Endodermal cell (in vitro differentiated cells): Measurements from ENCODE around the gene TRIO. TPM values are rescaled to one million over a fixed set of nuclear protein-coding genes. Genes with fewer than 3 reads are reported as not detected.

Experiments
- DNase-seq: peaks from one replicate; pipeline ENCODE4 v3.0.0-alpha.2; 2017
- H3K27ac ChIP-seq: 2 replicates; pipeline ENCODE4 v1.5.1; 2013; ENCODE audit warnings: mild to moderate bottlenecking, low read depth, low read length, moderate library complexity
- H3K27me3 ChIP-seq: 2 replicates; pipeline ENCODE4 v1.6.1; 2013; ENCODE audit warnings: mild to moderate bottlenecking, low read length, moderate library complexity; ENCODE audit not compliant: insufficient read depth, control insufficient read depth, poor library complexity, severe bottlenecking
- H3K36me3 ChIP-seq: 2 replicates; pipeline ENCODE4 v1.7.0; 2013; ENCODE audit warnings: mild to moderate bottlenecking, low read length, moderate library complexity; ENCODE audit not compliant: control insufficient read depth, insufficient read depth
- H3K4me1 ChIP-seq: one replicate; pipeline ENCODE4 v1.7.0; 2013; ENCODE audit warnings: low read length; ENCODE audit not compliant: control insufficient read depth, insufficient read depth
- H3K4me3 ChIP-seq: 2 replicates; pipeline ENCODE4 v1.5.1; 2013; ENCODE audit warnings: mild to moderate bottlenecking, low read length, moderate library complexity
- H3K9ac ChIP-seq: 2 replicates; pipeline ENCODE4 v1.6.1; 2013; ENCODE audit warnings: mild to moderate bottlenecking, low read length, moderate library complexity; ENCODE audit not compliant: poor library complexity, severe bottlenecking; ENCODE audit errors: extremely low read depth
- H3K9me3 ChIP-seq: 2 replicates; pipeline ENCODE4 v1.6.1; 2013; ENCODE audit warnings: mild to moderate bottlenecking, low read length, moderate library complexity; ENCODE audit not compliant: control insufficient read depth
- H3K27ac Mint-ChIP-seq: 2 replicates; pipeline ENCODE4 v1.8.0; 2020; ENCODE audit warnings: mixed read lengths
- H3K27me3 Mint-ChIP-seq: 2 replicates; pipeline ENCODE4 v1.8.0; 2021; ENCODE audit warnings: mild to moderate bottlenecking, mixed read lengths; ENCODE audit not compliant: insufficient read depth
- H3K36me3 Mint-ChIP-seq: 2 replicates; pipeline ENCODE4 v1.8.0; 2020; ENCODE audit warnings: low read depth, mixed read lengths
- H3K4me1 Mint-ChIP-seq: 2 replicates; pipeline ENCODE4 v1.8.0; 2020; ENCODE audit warnings: mixed read lengths
- H3K4me3 Mint-ChIP-seq: 2 replicates; pipeline ENCODE4 v1.8.0; 2020; ENCODE audit warnings: mild to moderate bottlenecking, moderate library complexity, mixed read lengths
- H3K9me3 Mint-ChIP-seq: 2 replicates; pipeline ENCODE4 v1.8.0; 2020; ENCODE audit warnings: mild to moderate bottlenecking, mixed read lengths
- WGBS, 2 experiments: methylation state at CpG; one replicate each; pipeline versions ENCODE4 v1.1.5 to v1.1.7; 2013; ENCODE audit warnings: missing lambda C conversion rate in 2 of 2, mixed read lengths in 1 of 2; ENCODE audit not compliant: insufficient coverage in 1 of 2, insufficient read length in 1 of 2; 5-methylcytosine and 5-hydroxymethylcytosine counted together
- total RNA-seq, 2 donors: library from RNA; stranded (reverse); fragmentation: NEBNext Ultra II Directional in 1 of 2; extraction: Animal tissue kit (Norgen Biotek cat#: 25700) in 1 of 2; gene quantifications; 2 replicates in 1 of 2; 3 replicates in 1 of 2; pipeline ENCODE4 v1.2.1, GENCODE V29; 2021
- TF ChIP-seq, protein P1 (sequence below): fragments of 200-600 bp; sonication (generic); conservative IDR thresholded peaks from 2 replicates; pipeline ENCODE4 v1.5.0; 2021; ENCODE audit warnings: antibody characterized with exemption, mild to moderate bottlenecking

TRIO gene
- total RNA-seq, 2 donors from 2014 or later: 88.3 to 109 TPM

DNA sequence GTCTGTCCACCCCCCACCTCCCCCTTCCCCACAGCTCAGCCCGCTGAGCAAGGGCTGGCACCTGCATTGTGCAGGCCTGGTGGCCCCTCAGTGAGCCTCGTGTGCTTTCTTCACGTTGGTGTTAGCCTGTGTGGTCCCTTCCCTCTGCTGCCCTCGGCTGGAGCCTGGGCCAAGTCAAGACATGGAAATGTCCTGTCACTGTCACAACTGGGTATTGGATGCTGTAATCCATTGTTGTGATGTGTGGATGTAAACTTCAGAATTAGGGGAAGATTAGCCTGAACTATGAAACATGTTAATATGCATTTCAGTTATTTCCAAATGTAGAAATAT is 103.9 kb downstream of the TRIO start:
- H3K4me1 ChIP-seq: peaks cover 7% of the 10 kb centered on the region
- TF ChIP-seq, protein P1, sequence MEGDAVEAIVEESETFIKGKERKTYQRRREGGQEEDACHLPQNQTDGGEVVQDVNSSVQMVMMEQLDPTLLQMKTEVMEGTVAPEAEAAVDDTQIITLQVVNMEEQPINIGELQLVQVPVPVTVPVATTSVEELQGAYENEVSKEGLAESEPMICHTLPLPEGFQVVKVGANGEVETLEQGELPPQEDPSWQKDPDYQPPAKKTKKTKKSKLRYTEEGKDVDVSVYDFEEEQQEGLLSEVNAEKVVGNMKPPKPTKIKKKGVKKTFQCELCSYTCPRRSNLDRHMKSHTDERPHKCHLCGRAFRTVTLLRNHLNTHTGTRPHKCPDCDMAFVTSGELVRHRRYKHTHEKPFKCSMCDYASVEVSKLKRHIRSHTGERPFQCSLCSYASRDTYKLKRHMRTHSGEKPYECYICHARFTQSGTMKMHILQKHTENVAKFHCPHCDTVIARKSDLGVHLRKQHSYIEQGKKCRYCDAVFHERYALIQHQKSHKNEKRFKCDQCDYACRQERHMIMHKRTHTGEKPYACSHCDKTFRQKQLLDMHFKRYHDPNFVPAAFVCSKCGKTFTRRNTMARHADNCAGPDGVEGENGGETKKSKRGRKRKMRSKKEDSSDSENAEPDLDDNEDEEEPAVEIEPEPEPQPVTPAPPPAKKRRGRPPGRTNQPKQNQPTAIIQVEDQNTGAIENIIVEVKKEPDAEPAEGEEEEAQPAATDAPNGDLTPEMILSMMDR: peak; percentile 19

GRCh38 chr5:14249258-14250082 is 106.3 kb downstream of the TRIO start:
- peaks cover 6% of the 10 kb centered on the region for H3K27me3 Mint-ChIP-seq
- H3K4me1 ChIP-seq: peaks cover 3% of the 10 kb centered on the region
- TF ChIP-seq, protein P1: no peak
- H3K4me3 Mint-ChIP-seq: no peak overlapping the region
- peaks cover 11% of the 10 kb centered on the region for H3K9me3 ChIP-seq
- WGBS, 2 experiments: 92 to 98% methylated on average over 4 to 6 of the region's 6 CpGs
- peak overlapping the region; percentile 71 for H3K27ac ChIP-seq
- H3K36me3 Mint-ChIP-seq: no peaks in the 10 kb centered on the region
- DNase-seq: no peak
- H3K27ac Mint-ChIP-seq: no peak overlapping the region
- H3K36me3 ChIP-seq: no peaks in the 10 kb centered on the region
- H3K27me3 ChIP-seq: no peaks in the 10 kb centered on the region
- no peak overlapping the region for H3K9ac ChIP-seq
- H3K4me3 ChIP-seq: no peak overlapping the region
- H3K9me3 Mint-ChIP-seq: no peaks in the 10 kb centered on the region
- peaks cover 37% of the 10 kb centered on the region for H3K4me1 Mint-ChIP-seq

More for the DNA sequence above, 103.9 kb downstream of the TRIO start:
- Histone ChIP-seq H3K9me3 (no peaks in the 10 kb centered on the region), H3K27ac (no peak overlapping the region), H3K9ac (no peak overlapping the region), H3K27me3 (no peaks in the 10 kb centered on the region), H3K4me3 (no peak overlapping the region), H3K36me3 (no peaks in the 10 kb centered on the region)
- 47 to 50% methylated on average over 3 to 4 of the region's 4 CpGs for WGBS, 2 experiments
- Mint-ChIP-seq H3K4me3 (no peak overlapping the region), H3K27ac (no peak overlapping the region), H3K4me1 (peaks cover 41% of the 10 kb centered on the region), H3K9me3 (no peaks in the 10 kb centered on the region), H3K36me3 (no peaks in the 10 kb centered on the region), H3K27me3 (peaks cover 6% of the 10 kb centered on the region)
- no peak for DNase-seq

DNA sequence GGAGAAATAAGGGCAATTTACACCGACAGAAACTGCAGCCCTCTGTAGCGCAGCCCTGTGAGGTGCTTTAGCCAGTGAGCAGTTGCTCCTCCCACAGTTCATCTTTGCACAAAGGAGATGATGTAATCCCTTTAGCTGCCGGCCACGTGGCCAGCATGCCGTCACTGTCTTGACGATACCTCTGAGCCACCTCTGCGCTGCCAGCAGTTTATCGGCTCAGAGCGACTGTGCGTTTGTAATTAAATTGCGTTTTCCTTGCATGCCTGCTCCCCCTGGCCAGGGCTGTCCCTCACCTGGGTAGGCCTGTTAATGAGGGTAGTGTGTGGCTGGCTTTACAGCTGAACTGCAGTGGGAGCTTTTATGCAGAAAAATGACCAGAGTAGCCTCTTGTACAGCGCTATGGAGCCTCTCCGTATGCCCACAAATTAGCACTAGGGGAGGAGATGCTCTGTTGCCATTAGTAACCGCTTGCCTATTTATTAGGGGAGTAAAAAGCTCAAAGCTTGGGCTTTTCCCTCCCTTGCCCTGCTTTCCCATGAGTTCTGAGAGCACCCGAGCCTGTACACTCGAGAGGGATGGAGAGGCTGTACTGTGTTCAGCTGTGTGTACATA is 107.0 kb downstream of the TRIO start:
- H3K27me3 ChIP-seq: no peaks in the 10 kb centered on the region
- Mint-ChIP-seq H3K4me3 (no peak overlapping the region), H3K9me3 (peaks cover 3% of the 10 kb centered on the region), H3K27me3 (peaks cover 6% of the 10 kb centered on the region), H3K4me1 (peaks cover 34% of the 10 kb centered on the region), H3K36me3 (peaks cover 3% of the 10 kb centered on the region), H3K27ac (no peak overlapping the region)
- H3K4me3 ChIP-seq: no peak overlapping the region
- peaks cover 18% of the 10 kb centered on the region for H3K9me3 ChIP-seq
- 84 to 86% methylated on average over 16 of the region's 16 CpGs for WGBS, 2 experiments
- no peaks in the 10 kb centered on the region for H3K36me3 ChIP-seq
- no peak overlapping the region for H3K9ac ChIP-seq
- DNase-seq: peak; percentile 74
- TF ChIP-seq, protein P1: no peak
- H3K4me1 ChIP-seq: peaks cover 3% of the 10 kb centered on the region
- peak overlapping the region; percentile 77 for H3K27ac ChIP-seq
